ENCODE data around the gene DLGAP5.

- TF ChIP-seq CTCF (optimal IDR thresholded peaks at IDR 0.05 in 1 of 3, IDR thresholded peaks at IDR 0.05 in 1 of 3, conservative IDR thresholded peaks at IDR 0.05 in 1 of 3; ENCODE audit: extremely low read depth in 1 of 3, insufficient read depth in 2 of 3, low read length in 3 of 3): no peak
- TF ChIP-seq EZH2 (IDR thresholded peaks at IDR 0.05; ENCODE audit: low read length): no peak
Measured at GRCh38 chr14:55206175-55206693, 14.8 kb upstream of the DLGAP5 start.
